ENCODE results near the gene SMYD3. TPM values are rescaled to one million over a fixed set of nuclear protein-coding genes. Genes with fewer than 3 reads are reported as not detected.
A peak's percentile ranks its signal among the peaks of the same experiment; 100 is the strongest.
"Not testable (repeated sequence)": the region's sequence is repeated elsewhere in the genome, so short reads cannot be mapped to it uniquely, and the experiment has no call there.

SMYD3 gene
- polyA plus RNA-seq, 1 donor from 2014 or later = 48.6 TPM

DNA sequence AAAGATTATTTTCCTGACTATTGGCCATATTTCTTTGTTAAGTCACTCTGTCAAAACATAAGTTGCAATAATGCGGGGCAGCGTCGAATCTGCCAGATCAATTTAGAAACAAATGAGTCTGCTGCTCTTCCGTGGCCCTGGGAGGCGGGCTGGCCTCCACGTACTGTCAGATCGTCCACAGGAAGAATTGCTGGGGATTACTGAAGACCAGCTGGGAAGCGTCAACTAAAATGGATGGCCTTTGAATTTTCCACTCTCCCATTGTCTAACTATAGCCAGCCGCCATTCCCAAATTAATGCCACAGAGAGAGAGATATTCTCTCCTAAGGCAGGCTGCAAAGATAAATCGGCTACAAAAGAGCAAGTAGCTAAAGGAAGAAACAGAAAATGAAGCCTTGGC, 560.2 kb downstream of the SMYD3 start:
- H3K4me2 ChIP-seq (ENCODE audit: low read length) = no peak overlapping the region
- peak overlapping the region; percentile 2 for H2AFZ ChIP-seq (ENCODE audit: low read depth, low read length)
- H3K9me3 ChIP-seq (ENCODE audit: low read length) = no peaks in the 10 kb centered on the region
- H3K9me2 ChIP-seq (ENCODE audit: insufficient read depth, low read length) = no peaks in the 10 kb centered on the region
- no peak overlapping the region for H3K4me3 ChIP-seq (ENCODE audit: low read length)
- no peaks in the 10 kb centered on the region for H3K27me3 ChIP-seq (ENCODE audit: insufficient read depth, low read depth, low read length)
- no peaks in the 10 kb centered on the region for H3K79me2 ChIP-seq (replicated peaks; ENCODE audit: insufficient read depth, low read length)
- H3K36me3 ChIP-seq (ENCODE audit: insufficient read depth, low read length) = no peaks in the 10 kb centered on the region
- TF ChIP-seq REST (IDR thresholded peaks at IDR 0.05; ENCODE audit: borderline replicate concordance) = no peak
- TF ChIP-seq EP300 (conservative IDR thresholded peaks at IDR 0.05; ENCODE audit: poor library complexity, severe bottlenecking) = no peak
- no peak for TF ChIP-seq RAD21 (conservative IDR thresholded peaks at IDR 0.05)
- no peak for TF ChIP-seq CTCF (IDR thresholded peaks at IDR 0.05; ENCODE audit: poor library complexity, severe bottlenecking)
- TF ChIP-seq SMC3 (conservative IDR thresholded peaks at IDR 0.05; ENCODE audit: poor library complexity) = no peak
- no peak for TF ChIP-seq POLR2AphosphoS5 (IDR thresholded peaks at IDR 0.05)
- no peak for TF ChIP-seq EZH2 (IDR thresholded peaks at IDR 0.05; ENCODE audit: borderline replicate concordance, insufficient read depth, low read length, poor library complexity, severe bottlenecking)
- TF ChIP-seq MXI1 (conservative IDR thresholded peaks at IDR 0.05; ENCODE audit: poor library complexity, severe bottlenecking) = no peak
- TF ChIP-seq TAF1 (IDR thresholded peaks at IDR 0.05; ENCODE audit: low read depth) = no peak
- no peak overlapping the region for H3K9ac ChIP-seq (ENCODE audit: low read length)
- no peaks in the 10 kb centered on the region for H4K20me1 ChIP-seq (ENCODE audit: insufficient read depth)
- H3F3A ChIP-seq (ENCODE audit: insufficient read depth, low read length, poor library complexity, severe bottlenecking) = no peaks in the 10 kb centered on the region
- peak overlapping the region; percentile 40 for H3K27ac ChIP-seq (ENCODE audit: low read length)

DNA sequence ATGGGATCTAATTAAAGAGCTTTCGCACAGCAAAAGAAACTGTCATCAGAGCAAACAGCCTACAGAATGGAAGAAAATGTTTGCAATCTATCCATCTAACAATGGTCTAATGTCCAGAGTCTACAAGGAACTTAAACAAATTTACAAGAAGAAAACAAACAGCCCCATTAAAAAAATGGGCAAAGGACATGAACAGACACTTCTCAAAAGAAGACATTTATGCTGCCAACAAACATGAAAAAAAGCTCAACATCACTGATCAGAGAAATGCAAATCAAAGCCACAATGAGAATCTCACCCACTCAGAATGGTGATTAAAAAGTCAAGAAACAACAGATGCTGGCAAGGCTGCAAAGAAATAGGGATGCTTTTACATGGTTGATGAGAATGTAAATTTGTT, 561.9 kb downstream of the SMYD3 start:
- not testable (repeated sequence) for H3K79me2 ChIP-seq (replicated peaks; ENCODE audit: insufficient read depth, low read length); H3K4me3 ChIP-seq (ENCODE audit: low read length); H2AFZ ChIP-seq (ENCODE audit: low read depth, low read length); H3K9ac ChIP-seq (ENCODE audit: low read length); H3K36me3 ChIP-seq (ENCODE audit: insufficient read depth, low read length); H3K9me2 ChIP-seq (ENCODE audit: insufficient read depth, low read length); H3K9me3 ChIP-seq (ENCODE audit: low read length); H3K4me2 ChIP-seq (ENCODE audit: low read length); H3F3A ChIP-seq (ENCODE audit: insufficient read depth, low read length, poor library complexity, severe bottlenecking); H3K27ac ChIP-seq (ENCODE audit: low read length); H3K27me3 ChIP-seq (ENCODE audit: insufficient read depth, low read depth, low read length); H4K20me1 ChIP-seq (ENCODE audit: insufficient read depth)

DNA sequence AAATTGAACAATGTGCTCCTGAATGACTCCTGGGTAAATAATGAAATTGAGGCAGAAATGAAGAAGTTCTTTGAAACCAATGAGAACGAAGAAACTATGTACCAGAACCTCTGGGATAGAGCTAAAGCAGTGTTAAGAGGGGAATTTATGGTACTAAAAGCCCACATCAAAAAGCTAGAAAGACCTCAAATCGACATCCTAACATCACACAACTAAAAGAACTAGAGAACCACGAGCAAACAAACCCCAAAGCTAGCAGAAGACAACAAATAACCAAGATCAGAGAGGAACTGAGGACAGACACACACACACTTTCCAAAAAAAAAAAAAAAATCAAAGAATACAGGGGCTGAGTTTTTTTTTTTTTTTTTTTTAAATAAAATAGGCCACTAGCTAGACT, 564.2 kb downstream of the SMYD3 start:
- no peaks in the 10 kb centered on the region for H3K36me3 ChIP-seq (ENCODE audit: insufficient read depth, low read length)
- no peaks in the 10 kb centered on the region for H4K20me1 ChIP-seq (ENCODE audit: insufficient read depth)
- H3K4me2 ChIP-seq (ENCODE audit: low read length) = no peak overlapping the region
- H3K27ac ChIP-seq (ENCODE audit: low read length) = no peak overlapping the region
- H3K27me3 ChIP-seq (ENCODE audit: insufficient read depth, low read depth, low read length) = no peaks in the 10 kb centered on the region
- H3K9ac ChIP-seq (ENCODE audit: low read length) = no peak overlapping the region
- H3K9me2 ChIP-seq (ENCODE audit: insufficient read depth, low read length) = no peaks in the 10 kb centered on the region
- H3K9me3 ChIP-seq (ENCODE audit: low read length) = no peaks in the 10 kb centered on the region
- no peaks in the 10 kb centered on the region for H3F3A ChIP-seq (ENCODE audit: insufficient read depth, low read length, poor library complexity, severe bottlenecking)
- no peak overlapping the region for H3K4me3 ChIP-seq (ENCODE audit: low read length)
- H3K79me2 ChIP-seq (replicated peaks; ENCODE audit: insufficient read depth, low read length) = no peaks in the 10 kb centered on the region
- TF ChIP-seq POLR2AphosphoS5 (IDR thresholded peaks at IDR 0.05) (no peak), REST (IDR thresholded peaks at IDR 0.05; ENCODE audit: borderline replicate concordance) (no peak), SMC3 (conservative IDR thresholded peaks at IDR 0.05; ENCODE audit: poor library complexity) (no peak), TAF1 (IDR thresholded peaks at IDR 0.05; ENCODE audit: low read depth) (no peak), EZH2 (IDR thresholded peaks at IDR 0.05; ENCODE audit: borderline replicate concordance, insufficient read depth, low read length, poor library complexity, severe bottlenecking) (no peak), RAD21 (conservative IDR thresholded peaks at IDR 0.05) (no peak), EP300 (conservative IDR thresholded peaks at IDR 0.05; ENCODE audit: poor library complexity, severe bottlenecking) (no peak), MXI1 (conservative IDR thresholded peaks at IDR 0.05; ENCODE audit: poor library complexity, severe bottlenecking) (no peak), CTCF (IDR thresholded peaks at IDR 0.05; ENCODE audit: poor library complexity, severe bottlenecking) (no peak)
- H2AFZ ChIP-seq (ENCODE audit: low read depth, low read length) = no peak overlapping the region

All from neural cell (in vitro differentiated cells).